Adrenal gland (tissue), 5 donors: ENCODE results near the gene IL6R.

Experiments
- CTCF ChIP-seq, 6 experiments: fragments of 450-650 bp in 4 of 6; fragments of 200-600 bp in 2 of 6; sonication (generic) in 1 of 6; IDR thresholded peaks; 1 replicate in 5 of 6; 2 replicates in 1 of 6; pipeline versions ENCODE4 v1.5.1 to v1.8.0; 2016 to 2021; ENCODE audit warnings: antibody characterized with exemption in 6 of 6, mild to moderate bottlenecking in 2 of 6, moderate library complexity in 1 of 6
- POLR2A ChIP-seq, 2 donors: fragments of 450-650 bp; IDR thresholded peaks; one replicate each; pipeline ENCODE4 v1.6.1; 2017; ENCODE audit warnings: antibody characterized with exemption in 2 of 2, mild to moderate bottlenecking in 2 of 2, moderate library complexity in 1 of 2
- donor health status: DM: no; HTN: no; CAD: no.

- no peak for TF ChIP-seq CTCF (IDR thresholded peaks at IDR 0.05)
- TF ChIP-seq POLR2A (IDR thresholded peaks at IDR 0.05) = no peak
Measured at GRCh38 chr1:154404511-154404931, 622 bp upstream of the IL6R start.
